Activated CD8-positive, alpha-beta memory T cell treated with anti-CD3 and anti-CD28 coated beads, Interleukin-2, amount 10 ng/mL, durations not matched to agents 7 days and 5 days (primary cell): ENCODE results near the gene PBRM1. TPM values are rescaled to one million over a fixed set of nuclear protein-coding genes. Genes with fewer than 3 reads are reported as not detected.

Source experiments
- ATAC-seq: fragments of 150-1000 bp; cut with Tn5 transposase; one replicate; pipeline ENCODE4 v1.10.0; 2021; ENCODE audit warnings: moderate library complexity
- CTCF ChIA-PET: fragments of 350-600 bp; sonication (Branson Sonifier 250); formaldehyde crosslinking; loops from one replicate; lab custom pipeline; 2021; ENCODE audit warnings: antibody characterized with exemption; lab: Charles Lee
- DNase-seq: peaks from one replicate; pipeline ENCODE4 v3.0.0-alpha.2; 2020
- H3K27ac Mint-ChIP-seq: one replicate; pipeline ENCODE4 v1.8.0; 2021; ENCODE audit warnings: mild to moderate bottlenecking, mixed read lengths
- H3K27me3 Mint-ChIP-seq: one replicate; pipeline ENCODE4 v1.8.0; 2021; ENCODE audit warnings: mixed read lengths
- H3K36me3 Mint-ChIP-seq: one replicate; pipeline ENCODE4 v1.8.0; 2021; ENCODE audit warnings: mild to moderate bottlenecking, mixed read lengths
- H3K4me1 Mint-ChIP-seq: one replicate; pipeline ENCODE4 v1.8.0; 2021; ENCODE audit warnings: mixed read lengths
- H3K4me3 Mint-ChIP-seq: one replicate; pipeline ENCODE4 v1.8.0; 2021; ENCODE audit warnings: mild to moderate bottlenecking, moderate library complexity, mixed read lengths
- H3K9me3 Mint-ChIP-seq: one replicate; pipeline ENCODE4 v1.8.0; 2022; ENCODE audit warnings: low read depth, mixed read lengths
- total RNA-seq, 2 experiments: library from RNA; stranded (reverse); gene quantifications; one replicate each; pipeline ENCODE4 v1.2.3, GENCODE V29; 2021

The PBRM1 gene
- total RNA-seq, 2 experiments from 2014 or later: 69.7 to 73.3 TPM

DNA sequence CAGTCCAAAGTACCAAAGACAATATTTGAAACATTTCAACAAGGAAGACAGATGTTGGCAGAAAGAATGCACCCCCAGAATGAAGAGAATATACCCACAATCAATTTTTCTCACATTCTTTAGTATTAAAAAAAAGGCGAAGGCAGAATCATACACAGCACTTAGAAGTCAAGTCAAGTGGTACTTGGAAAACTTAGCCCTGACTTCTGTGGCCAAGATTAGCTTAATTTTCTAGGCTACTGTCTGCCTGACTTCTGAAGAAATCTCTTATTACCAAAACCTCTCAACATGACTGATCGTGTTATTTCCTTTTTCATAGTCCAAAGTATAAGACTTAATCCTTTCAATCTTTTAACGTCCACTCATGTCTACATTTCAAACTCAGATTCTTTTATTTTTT lies 60.7 kb downstream of the PBRM1 start:
- no peak for DNase-seq
- no peak for ATAC-seq
- H3K36me3 Mint-ChIP-seq: peaks cover 42% of the 10 kb centered on the region
- H3K4me3 Mint-ChIP-seq: no peak overlapping the region
- H3K27me3 Mint-ChIP-seq: no peaks in the 10 kb centered on the region
- H3K4me1 Mint-ChIP-seq: peaks cover 13% of the 10 kb centered on the region
- no peaks in the 10 kb centered on the region for H3K9me3 Mint-ChIP-seq
- CTCF ChIA-PET: interaction anchor here (0.8 kb wide), 1 partner anchor 66 kb away, joined by 3 read pairs; no protein-coding TSS in a partner anchor
- no peak overlapping the region for H3K27ac Mint-ChIP-seq

DNA sequence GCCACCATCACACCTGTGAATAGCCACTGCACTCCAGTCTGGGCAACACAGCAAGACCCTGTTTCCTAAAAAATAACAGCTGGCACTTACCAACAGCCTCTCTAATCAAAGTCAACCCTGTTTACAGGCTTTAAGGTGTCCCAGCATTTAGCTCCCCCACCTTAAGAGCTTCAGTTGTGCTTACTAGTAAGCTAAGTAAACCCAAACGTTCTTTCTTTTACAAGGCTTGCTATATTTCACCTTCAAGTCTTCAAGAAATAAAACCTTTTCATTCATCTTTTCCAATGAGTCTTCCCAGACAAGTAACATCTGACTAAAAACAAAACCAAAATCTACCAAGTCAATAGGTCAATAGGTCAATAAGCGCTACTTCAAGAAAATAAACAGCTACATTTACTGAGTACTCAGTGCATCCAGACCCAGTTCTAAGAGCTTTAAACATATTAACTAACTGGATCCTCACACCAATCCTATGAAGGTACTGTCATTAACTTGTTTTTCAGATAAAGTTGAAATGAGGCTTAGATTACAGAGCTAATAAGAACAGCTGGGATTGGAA lies 62.4 kb downstream of the PBRM1 start:
- H3K4me3 Mint-ChIP-seq: no peak overlapping the region
- CTCF ChIA-PET: interaction anchor here (0.8 to 1.2 kb wide), 2 partner anchors 9 to 12 kb away, joined by 4 to 5 read pairs; no protein-coding TSS in a partner anchor
- H3K27ac Mint-ChIP-seq: no peak overlapping the region
- DNase-seq: no peak
- H3K4me1 Mint-ChIP-seq: peaks cover 15% of the 10 kb centered on the region
- H3K9me3 Mint-ChIP-seq: no peaks in the 10 kb centered on the region
- peaks cover 41% of the 10 kb centered on the region for H3K36me3 Mint-ChIP-seq
- no peaks in the 10 kb centered on the region for H3K27me3 Mint-ChIP-seq
- no peak for ATAC-seq

DNA sequence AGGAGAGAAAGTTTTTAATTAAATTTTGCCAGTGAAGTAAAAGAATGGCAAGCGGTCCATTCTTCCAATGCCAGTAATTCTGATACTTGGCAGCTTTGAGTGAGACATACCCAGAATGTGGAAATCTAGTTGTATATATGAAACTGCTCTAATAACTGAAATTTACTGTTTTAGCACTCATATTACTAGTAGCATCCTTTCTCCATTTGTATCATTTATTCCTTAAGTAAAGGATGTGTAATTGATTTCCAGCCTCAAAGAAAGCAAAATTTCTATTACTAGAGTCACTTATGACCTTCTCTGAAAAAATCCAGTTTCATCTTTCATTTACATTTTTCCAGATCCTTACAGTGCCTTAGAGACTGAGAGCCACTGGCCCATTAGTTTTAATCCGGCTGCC lies 65.1 kb downstream of the PBRM1 start:
- no peak overlapping the region for H3K4me3 Mint-ChIP-seq
- CTCF ChIA-PET: no interaction called here

DNA sequence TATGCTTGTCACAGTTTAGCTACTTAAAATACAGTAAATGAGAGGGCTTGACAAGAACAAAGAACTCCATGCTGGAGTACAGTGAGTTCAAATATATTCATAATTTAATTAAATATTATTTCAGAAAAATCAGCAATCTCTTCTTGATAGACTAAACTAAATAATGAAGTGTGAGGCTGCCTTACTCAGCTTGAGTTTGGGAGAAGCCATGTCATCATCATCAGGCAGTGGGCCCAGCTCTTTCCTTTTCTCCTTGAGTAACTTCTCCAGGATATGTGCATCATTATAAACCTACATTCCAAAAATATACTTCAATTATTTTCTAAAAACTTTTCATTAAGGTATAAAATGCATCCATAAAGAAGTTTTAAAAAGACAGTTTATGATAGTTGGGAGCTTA lies 70.5 kb downstream of the PBRM1 start:
- Mint-ChIP-seq H3K36me3 (peaks cover 52% of the 10 kb centered on the region), H3K27ac (no peak overlapping the region), H3K9me3 (no peaks in the 10 kb centered on the region), H3K4me1 (peaks cover 3% of the 10 kb centered on the region), H3K4me3 (no peak overlapping the region), H3K27me3 (no peaks in the 10 kb centered on the region)
- CTCF ChIA-PET: interaction anchor here (0.6 to 1.1 kb wide), 3 partner anchors 8 to 36 kb away, joined by 3 to 4 read pairs (median 4); no protein-coding TSS in a partner anchor
- DNase-seq (no peak), ATAC-seq (no peak)

More for the DNA sequence above, 65.1 kb downstream of the PBRM1 start:
- ATAC-seq (no peak), DNase-seq (no peak)
- H3K9me3 Mint-ChIP-seq: no peaks in the 10 kb centered on the region
- no peaks in the 10 kb centered on the region for H3K27me3 Mint-ChIP-seq
- H3K4me1 Mint-ChIP-seq: peaks cover 13% of the 10 kb centered on the region
- H3K36me3 Mint-ChIP-seq: peaks cover 47% of the 10 kb centered on the region
- no peak overlapping the region for H3K27ac Mint-ChIP-seq

DNA sequence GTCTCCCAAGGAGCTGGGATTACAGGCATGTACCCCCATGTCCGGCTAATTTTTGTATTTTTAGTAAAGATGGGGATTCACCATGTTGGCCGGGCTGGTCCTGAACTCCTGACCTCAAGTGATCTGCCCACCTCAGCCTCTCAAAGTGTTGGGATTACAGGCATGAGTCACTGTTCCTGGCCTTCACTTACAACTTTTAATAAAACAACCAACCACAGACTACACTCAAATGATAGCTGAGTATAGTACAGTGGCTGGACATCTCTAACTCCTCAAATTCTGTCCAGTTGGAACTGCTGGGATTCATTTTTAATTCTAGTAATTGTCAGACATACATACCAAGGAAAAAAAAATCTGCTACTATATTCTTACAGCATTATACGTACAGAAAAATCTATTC lies 71.0 kb downstream of the PBRM1 start:
- Mint-ChIP-seq H3K4me1 (no peaks in the 10 kb centered on the region), H3K27ac (no peak overlapping the region), H3K27me3 (no peaks in the 10 kb centered on the region), H3K4me3 (no peak overlapping the region), H3K36me3 (peaks cover 51% of the 10 kb centered on the region), H3K9me3 (no peaks in the 10 kb centered on the region)
- CTCF ChIA-PET: interaction anchor here (0.6 to 1.0 kb wide), 2 partner anchors 8 to 17 kb away, joined by 3 to 4 read pairs; no protein-coding TSS in a partner anchor
- ATAC-seq (no peak), DNase-seq (no peak)

DNA sequence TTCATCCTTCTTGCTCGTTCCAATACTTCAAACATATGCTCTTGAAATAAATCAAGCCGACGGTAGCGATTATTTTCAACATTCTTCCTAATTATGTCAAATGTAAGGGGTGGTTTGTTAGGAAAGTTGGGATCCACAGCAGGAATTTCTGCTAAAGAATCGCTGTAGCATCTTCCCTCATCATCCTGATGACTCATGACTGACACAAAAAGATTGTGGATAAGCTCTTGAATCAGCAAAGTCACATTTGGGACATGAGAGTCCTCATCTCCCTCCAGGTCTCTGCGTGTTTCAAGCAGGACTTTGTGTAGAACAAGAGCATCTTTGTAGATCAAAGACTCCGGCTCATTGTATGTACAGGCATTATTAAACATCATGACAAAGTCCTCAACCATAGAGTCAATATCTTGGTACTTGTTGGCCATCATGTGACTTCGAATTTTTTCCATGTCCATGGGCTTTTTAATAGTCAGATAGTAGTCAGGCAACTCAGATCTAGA lies 76.3 kb downstream of the PBRM1 start:
- Mint-ChIP-seq H3K36me3 (peaks cover 54% of the 10 kb centered on the region), H3K27me3 (no peaks in the 10 kb centered on the region), H3K9me3 (no peaks in the 10 kb centered on the region), H3K27ac (no peak overlapping the region), H3K4me3 (no peak overlapping the region), H3K4me1 (no peaks in the 10 kb centered on the region)
- DNase-seq: no peak
- CTCF ChIA-PET: no interaction called here
- no peak for ATAC-seq

DNA sequence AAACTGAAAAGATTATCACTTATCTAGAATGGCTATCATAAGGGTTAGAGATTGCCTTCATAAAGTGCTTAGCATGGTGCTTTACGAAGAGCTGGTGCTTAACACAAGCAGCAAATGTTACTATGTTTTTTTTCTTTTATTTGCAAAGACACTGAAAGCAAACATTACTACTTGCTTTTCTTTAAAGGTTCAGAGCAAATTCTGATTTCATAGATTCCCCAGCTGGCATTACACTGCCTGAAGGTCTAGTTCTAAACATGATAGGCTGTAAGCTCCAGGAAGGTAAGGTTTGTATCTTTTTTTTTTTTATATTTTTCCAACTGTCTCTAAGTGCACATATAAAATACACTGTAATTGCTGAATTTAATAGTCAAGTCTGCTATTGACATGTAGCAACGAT lies 77.4 kb downstream of the PBRM1 start:
- H3K36me3 Mint-ChIP-seq: peaks cover 61% of the 10 kb centered on the region
- no peak overlapping the region for H3K27ac Mint-ChIP-seq
- H3K27me3 Mint-ChIP-seq: no peaks in the 10 kb centered on the region
- ATAC-seq: no peak
- H3K4me1 Mint-ChIP-seq: no peaks in the 10 kb centered on the region
- H3K9me3 Mint-ChIP-seq: no peaks in the 10 kb centered on the region
- CTCF ChIA-PET: no interaction called here
- H3K4me3 Mint-ChIP-seq: no peak overlapping the region
- DNase-seq: no peak

DNA sequence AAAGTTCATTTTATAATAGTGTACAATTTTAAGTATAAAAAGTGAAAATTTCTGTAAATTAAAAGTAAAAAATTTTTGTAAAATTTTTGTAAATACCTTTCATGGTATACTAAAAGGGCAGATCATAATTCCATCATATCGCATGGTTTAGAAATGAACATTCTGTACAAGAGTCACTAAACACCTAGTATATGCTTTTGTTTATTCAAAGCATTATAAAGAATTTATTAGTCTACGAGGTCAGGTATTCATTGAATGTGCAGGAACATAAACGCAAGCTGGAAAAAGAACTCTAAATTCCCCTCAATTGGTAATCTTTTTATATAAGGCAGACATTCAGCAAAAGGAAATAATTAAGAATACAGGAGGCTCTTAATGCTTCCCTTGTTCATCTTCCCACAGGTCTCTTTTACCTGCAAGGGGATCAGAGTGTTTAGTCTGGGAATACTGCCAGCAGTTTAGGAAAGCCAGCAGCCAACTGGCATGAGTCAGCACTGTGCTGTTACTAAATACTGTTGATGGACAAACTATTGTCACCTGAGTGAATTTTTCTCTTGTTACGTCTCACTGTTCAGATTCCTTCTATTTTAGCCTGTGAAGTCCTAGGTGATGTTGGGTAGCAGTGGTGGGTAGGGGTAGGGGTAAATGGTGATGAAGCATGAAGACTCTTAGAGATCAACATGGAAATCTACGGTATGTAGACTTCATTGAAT lies 79.2 kb downstream of the PBRM1 start:
- DNase-seq (no peak), ATAC-seq (no peak)
- Mint-ChIP-seq H3K36me3 (peaks cover 71% of the 10 kb centered on the region), H3K27me3 (no peaks in the 10 kb centered on the region), H3K4me1 (no peaks in the 10 kb centered on the region), H3K27ac (peak overlapping the region; percentile 10), H3K9me3 (peaks cover 5% of the 10 kb centered on the region), H3K4me3 (no peak overlapping the region)
- CTCF ChIA-PET: no interaction called here

DNA sequence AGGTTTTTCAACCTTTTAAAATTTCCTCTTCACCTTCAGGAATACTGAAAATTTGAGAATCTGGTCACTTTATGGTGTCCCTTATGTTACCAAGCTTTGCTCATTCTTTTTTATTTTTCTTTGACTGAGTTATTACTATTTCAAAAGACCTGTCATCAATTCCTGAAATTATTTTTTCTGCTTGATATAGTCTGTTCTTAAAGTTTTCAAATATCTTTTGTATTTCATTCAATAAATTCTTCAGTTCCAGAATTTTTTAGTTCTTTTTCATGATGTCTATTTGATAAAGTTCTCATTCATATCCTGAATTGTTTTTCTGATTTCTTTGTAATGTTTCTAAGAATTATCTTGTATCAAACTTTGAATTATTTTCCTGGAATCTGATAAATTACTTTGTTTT lies 85.5 kb downstream of the PBRM1 start:
- no peak overlapping the region for H3K27ac Mint-ChIP-seq
- H3K4me1 Mint-ChIP-seq: no peaks in the 10 kb centered on the region
- ATAC-seq (no peak), DNase-seq (no peak)
- no peak overlapping the region for H3K4me3 Mint-ChIP-seq
- peaks cover 9% of the 10 kb centered on the region for H3K9me3 Mint-ChIP-seq
- peaks cover 83% of the 10 kb centered on the region for H3K36me3 Mint-ChIP-seq
- no peaks in the 10 kb centered on the region for H3K27me3 Mint-ChIP-seq
- CTCF ChIA-PET: no interaction called here

DNA sequence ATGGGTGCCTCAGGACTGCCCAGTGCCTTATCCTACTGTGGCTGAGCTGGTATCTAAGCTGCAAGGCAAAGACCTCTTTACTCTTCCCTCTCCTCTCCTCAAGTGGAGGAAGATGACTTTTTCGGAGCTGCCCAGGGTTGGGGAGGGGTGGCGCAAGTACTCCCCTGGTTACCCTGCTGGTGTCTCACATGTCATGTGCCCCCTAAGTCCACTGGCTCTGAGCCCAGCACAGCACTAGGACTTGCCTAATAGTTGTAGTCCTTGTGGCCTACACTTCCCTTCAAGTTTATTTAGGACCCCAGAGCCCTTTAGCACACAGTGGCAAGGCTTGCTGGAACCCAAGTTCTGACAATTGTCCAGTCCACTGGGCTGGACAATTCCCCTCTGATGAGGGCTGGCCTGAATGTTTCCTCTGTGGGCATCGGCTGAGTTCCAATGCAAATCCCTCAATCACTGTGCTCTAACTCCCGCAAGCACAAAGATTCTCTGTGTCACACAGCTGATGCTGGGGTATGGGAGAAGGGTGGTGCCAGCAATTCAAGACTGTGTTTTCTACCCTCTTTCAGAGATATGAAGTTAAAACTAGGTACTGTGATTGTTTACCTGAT lies 89.0 kb downstream of the PBRM1 start:
- no peaks in the 10 kb centered on the region for H3K4me1 Mint-ChIP-seq
- H3K36me3 Mint-ChIP-seq: peaks cover 71% of the 10 kb centered on the region
- no peaks in the 10 kb centered on the region for H3K27me3 Mint-ChIP-seq
- H3K27ac Mint-ChIP-seq: no peak overlapping the region
- H3K9me3 Mint-ChIP-seq: peaks cover 4% of the 10 kb centered on the region
- DNase-seq: no peak
- H3K4me3 Mint-ChIP-seq: no peak overlapping the region
- no peak for ATAC-seq
- CTCF ChIA-PET: no interaction called here

DNA sequence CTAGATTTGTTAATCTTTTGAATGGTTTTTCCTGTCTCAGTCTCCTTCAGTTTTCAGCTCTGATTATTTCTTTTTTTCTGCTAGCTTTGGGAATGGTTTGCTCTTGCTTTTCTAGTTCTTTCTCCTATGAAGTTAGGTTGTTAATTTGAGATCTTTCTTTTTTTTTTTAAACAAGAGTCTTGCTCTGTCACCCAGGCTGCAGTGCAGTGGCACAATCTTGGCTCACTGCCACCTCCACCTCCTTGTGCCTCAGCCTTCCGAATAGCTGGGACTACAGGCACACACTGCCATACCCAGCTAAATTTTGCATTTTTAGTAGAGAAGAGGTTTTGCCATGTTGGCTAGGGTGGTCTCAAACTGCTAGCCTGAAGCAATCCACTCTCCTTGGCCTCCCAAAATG lies 92.6 kb downstream of the PBRM1 start:
- H3K9me3 Mint-ChIP-seq: no peaks in the 10 kb centered on the region
- H3K27ac Mint-ChIP-seq: no peak overlapping the region
- CTCF ChIA-PET: interaction anchor here (1.2 to 1.3 kb wide), 2 partner anchors 19 to 57 kb away, joined by 3 read pairs; partner anchors contain the start of gene UQCC5
- peaks cover 46% of the 10 kb centered on the region for H3K36me3 Mint-ChIP-seq
- no peaks in the 10 kb centered on the region for H3K4me1 Mint-ChIP-seq
- DNase-seq (no peak), ATAC-seq (no peak)
- H3K4me3 Mint-ChIP-seq: no peak overlapping the region
- no peaks in the 10 kb centered on the region for H3K27me3 Mint-ChIP-seq

DNA sequence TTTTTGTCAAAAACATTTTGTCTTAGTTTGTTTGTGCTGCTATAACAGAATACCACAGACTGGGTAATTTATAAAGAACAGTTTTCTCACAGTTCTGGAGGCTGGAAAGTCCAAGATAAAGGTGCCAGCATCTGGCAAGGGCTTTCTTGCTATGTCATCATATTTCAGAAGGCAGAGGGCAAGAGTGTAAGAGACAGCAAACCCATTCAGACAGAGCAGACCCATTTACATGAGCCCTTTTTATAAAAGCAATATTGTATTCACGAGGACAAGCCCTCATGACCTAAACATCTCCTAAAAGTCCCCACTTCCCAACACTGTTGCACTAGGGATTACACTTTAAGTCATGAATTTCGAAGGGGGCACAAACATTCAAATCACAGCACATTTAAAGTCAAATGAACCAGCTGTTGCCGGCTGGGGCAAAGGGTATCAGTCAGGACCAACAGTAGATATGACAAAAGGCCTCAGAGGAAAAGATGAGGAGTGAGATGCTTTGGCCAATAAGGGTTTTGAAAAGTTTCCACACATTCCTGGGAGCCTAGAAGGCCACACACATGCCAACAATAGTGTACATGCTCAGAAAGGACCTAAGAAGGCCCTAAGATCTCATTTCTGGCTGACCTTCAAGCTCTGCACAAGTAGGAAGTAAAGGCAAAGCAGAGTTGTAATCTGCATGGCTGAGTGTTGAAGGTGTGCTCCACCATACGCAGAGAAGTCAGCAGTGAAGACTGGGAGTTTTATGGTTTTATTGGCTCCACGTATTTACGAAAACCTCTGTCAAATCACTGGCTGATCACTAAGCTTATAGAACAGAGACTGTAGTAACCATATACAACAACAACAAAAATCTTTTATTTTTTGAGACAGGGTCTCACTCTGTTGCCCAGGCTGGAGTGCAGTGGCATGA lies 111.4 kb downstream of the PBRM1 start:
- H3K27ac Mint-ChIP-seq: no peak overlapping the region
- ATAC-seq: no peak
- CTCF ChIA-PET: interaction anchor here (0.9 kb wide), 1 partner anchor 22 kb away, joined by 3 read pairs; no protein-coding TSS in a partner anchor

DNA sequence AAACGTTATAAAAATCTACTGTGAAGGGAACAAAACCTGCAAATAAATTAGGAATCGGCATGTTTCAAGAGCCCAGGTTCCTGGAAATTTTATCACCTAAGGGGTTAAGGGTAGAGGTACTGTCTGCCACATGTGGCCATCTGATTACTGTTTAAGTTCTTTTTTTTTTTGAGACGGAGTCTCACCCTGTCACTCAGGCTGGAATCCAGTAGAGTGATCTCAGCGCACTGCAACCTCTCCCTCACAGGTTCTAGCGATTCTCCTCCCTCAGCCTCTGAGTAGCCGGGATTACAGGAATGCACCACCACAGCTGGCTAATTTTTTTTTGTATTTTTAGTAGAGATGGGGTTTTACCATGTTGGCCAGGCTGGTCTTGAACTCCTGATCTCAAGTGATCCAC lies 113.5 kb downstream of the PBRM1 start:
- H3K4me3 Mint-ChIP-seq: no peak overlapping the region
- ATAC-seq (no peak), DNase-seq (no peak)
- no peak overlapping the region for H3K27ac Mint-ChIP-seq
- no peaks in the 10 kb centered on the region for H3K27me3 Mint-ChIP-seq
- H3K36me3 Mint-ChIP-seq: peaks cover 36% of the 10 kb centered on the region
- no peaks in the 10 kb centered on the region for H3K9me3 Mint-ChIP-seq
- H3K4me1 Mint-ChIP-seq: no peaks in the 10 kb centered on the region
- CTCF ChIA-PET: interaction anchor here (1.0 kb wide), 1 partner anchor 143 kb away, joined by 3 read pairs; no protein-coding TSS in a partner anchor

More for the DNA sequence above, 111.4 kb downstream of the PBRM1 start:
- H3K9me3 Mint-ChIP-seq: no peaks in the 10 kb centered on the region
- no peak for DNase-seq
- no peaks in the 10 kb centered on the region for H3K27me3 Mint-ChIP-seq
- H3K4me1 Mint-ChIP-seq: no peaks in the 10 kb centered on the region
- no peak overlapping the region for H3K4me3 Mint-ChIP-seq
- H3K36me3 Mint-ChIP-seq: peaks cover 45% of the 10 kb centered on the region
